Sigmoid colon (tissue), 7 donors: Measurements from ENCODE around the gene C1orf174. TPM values are rescaled to one million over a fixed set of nuclear protein-coding genes. Genes with fewer than 3 reads are reported as not detected.

ENCODE experiments used
- DNase-seq: peaks from one replicate; pipeline ENCODE4 v3.0.0-alpha.2; 2019
- H3K27ac ChIP-seq, 4 donors: fragments of 200-600 bp; sonication (generic); one replicate each; pipeline ENCODE4 v1.5.1; 2016 to 2019; ENCODE audit warnings: mild to moderate bottlenecking in 1 of 4
- H3K27me3 ChIP-seq, 3 donors: fragments of 200-600 bp; sonication (generic); one replicate each; pipeline ENCODE4 v1.5.1; 2019; ENCODE audit warnings: mild to moderate bottlenecking in 1 of 3
- H3K36me3 ChIP-seq, 4 donors: fragments of 200-600 bp; sonication (generic); one replicate each; pipeline ENCODE4 v1.5.1; 2016 to 2019
- H3K4me1 ChIP-seq, 4 donors: fragments of 200-600 bp; sonication (generic); one replicate each; pipeline ENCODE4 v1.5.1; 2017 to 2019
- H3K4me3 ChIP-seq, 4 donors: fragments of 200-600 bp; sonication (generic); one replicate each; pipeline ENCODE4 v1.5.1; 2017 to 2019; ENCODE audit warnings: mild to moderate bottlenecking in 2 of 4, moderate library complexity in 1 of 4
- H3K9me3 ChIP-seq, 4 donors: fragments of 200-600 bp in 3 of 4; sonication (generic) in 3 of 4; one replicate each; pipeline versions ENCODE4 v1.5.1 to v1.6.1; 2013 to 2019
- EP300 ChIP-seq, 4 donors: sonication (generic); formaldehyde crosslinking; IDR thresholded peaks; one replicate each; pipeline ENCODE4 v1.6.1; 2017; ENCODE audit warnings: antibody characterized with exemption in 4 of 4
- POLR2A ChIP-seq, 2 donors: fragments of 450-650 bp; IDR thresholded peaks; one replicate each; pipeline ENCODE4 v1.6.1; 2016; ENCODE audit warnings: antibody characterized with exemption in 2 of 2, mild to moderate bottlenecking in 2 of 2, moderate library complexity in 2 of 2
- POLR2AphosphoS5 ChIP-seq, 4 donors: sonication (generic); formaldehyde crosslinking; IDR thresholded peaks; one replicate each; pipeline ENCODE4 v1.6.1; 2017; ENCODE audit warnings: antibody characterized with exemption in 4 of 4
- WGBS, 2 donors: extraction: QIAGEN DNeasy Blood & Tissue Kit; methylation state at CpG; one replicate each; pipeline ENCODE4 v1.1.7; 2013; 5-methylcytosine and 5-hydroxymethylcytosine counted together
- intact Hi-C: fragments of 100-400 bp; cut with DNase I; formaldehyde crosslinking; loops from one replicate; pipeline ENCODE4 v1.15.1; 2023
- polyA plus RNA-seq, 3 donors: library from polyadenylated mRNA; stranded (reverse); fragments of 200-250 nt; gene quantifications; one replicate each; pipeline ENCODE4 v1.2.3, GENCODE V29; 2013
- total RNA-seq, 4 donors: library from RNA; depleted of rRNA; stranded (reverse); fragments of >200 nt; gene quantifications; one replicate each; pipeline ENCODE4 v1.1.0, GENCODE V29; 2016
- TF ChIP-seq, protein P1 (sequence below), 4 experiments: fragments of 450-650 bp in 3 of 4; fragments of 200-600 bp in 1 of 4; IDR thresholded peaks; one replicate each; pipeline ENCODE4 v1.5.1; 2016 to 2019; ENCODE audit warnings: antibody characterized with exemption in 4 of 4, mild to moderate bottlenecking in 3 of 4, moderate library complexity in 2 of 4
- donor health status: healthy with polysubstance abuse.
- donor health status: Bipolar disorder and iron deficiency.
- donor health status: healthy.

C1orf174 gene
- total and polyA plus RNA-seq, 7 donors = 10.8 to 33.0 (median 23.4) TPM

DNA sequence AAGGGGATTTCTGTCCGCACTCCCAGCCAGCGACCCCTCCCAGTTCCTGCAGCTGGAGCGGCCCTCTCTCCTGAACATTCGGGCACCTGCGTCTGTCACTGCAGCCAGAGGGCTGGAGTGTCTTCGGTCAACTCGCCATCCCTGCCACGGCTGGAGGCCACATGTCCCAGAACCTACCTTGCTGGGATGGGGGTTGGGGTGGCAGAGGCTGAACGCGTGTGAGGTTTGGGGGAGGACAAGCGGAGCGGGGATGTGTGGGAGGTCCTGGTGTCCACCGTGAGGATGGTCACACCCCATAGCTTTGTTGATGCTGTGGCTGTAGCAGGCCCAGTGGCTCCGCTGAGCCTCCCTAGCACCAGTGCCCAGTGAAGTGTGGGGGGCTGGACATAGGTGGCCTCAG is 14.8 kb upstream of the C1orf174 start:
- peaks cover 5 to 42% (median 14%) of the 10 kb centered on the region in 3 donors for H3K27me3 ChIP-seq
- H3K27ac ChIP-seq = no peak overlapping the region
- H3K9me3 ChIP-seq = no peaks in the 10 kb centered on the region
- TF ChIP-seq, protein P1, sequence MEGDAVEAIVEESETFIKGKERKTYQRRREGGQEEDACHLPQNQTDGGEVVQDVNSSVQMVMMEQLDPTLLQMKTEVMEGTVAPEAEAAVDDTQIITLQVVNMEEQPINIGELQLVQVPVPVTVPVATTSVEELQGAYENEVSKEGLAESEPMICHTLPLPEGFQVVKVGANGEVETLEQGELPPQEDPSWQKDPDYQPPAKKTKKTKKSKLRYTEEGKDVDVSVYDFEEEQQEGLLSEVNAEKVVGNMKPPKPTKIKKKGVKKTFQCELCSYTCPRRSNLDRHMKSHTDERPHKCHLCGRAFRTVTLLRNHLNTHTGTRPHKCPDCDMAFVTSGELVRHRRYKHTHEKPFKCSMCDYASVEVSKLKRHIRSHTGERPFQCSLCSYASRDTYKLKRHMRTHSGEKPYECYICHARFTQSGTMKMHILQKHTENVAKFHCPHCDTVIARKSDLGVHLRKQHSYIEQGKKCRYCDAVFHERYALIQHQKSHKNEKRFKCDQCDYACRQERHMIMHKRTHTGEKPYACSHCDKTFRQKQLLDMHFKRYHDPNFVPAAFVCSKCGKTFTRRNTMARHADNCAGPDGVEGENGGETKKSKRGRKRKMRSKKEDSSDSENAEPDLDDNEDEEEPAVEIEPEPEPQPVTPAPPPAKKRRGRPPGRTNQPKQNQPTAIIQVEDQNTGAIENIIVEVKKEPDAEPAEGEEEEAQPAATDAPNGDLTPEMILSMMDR (IDR thresholded peaks at IDR 0.05) = no peak
- TF ChIP-seq POLR2AphosphoS5 (IDR thresholded peaks at IDR 0.05) (no peak), EP300 (IDR thresholded peaks at IDR 0.05) (no peak), POLR2A (IDR thresholded peaks at IDR 0.05) (no peak)
- H3K4me1 ChIP-seq = peaks cover 0 to 9% (median 3%) of the 10 kb centered on the region in 4 donors
- DNase-seq = no peak
- no peak overlapping the region for H3K4me3 ChIP-seq
- intact Hi-C loops = loop anchor here (5.0 kb wide), 1 partner anchor 1832 kb away; no protein-coding TSS in a partner anchor
- WGBS, 2 donors = 89 to 92% methylated on average over 14 of the region's 14 CpGs
- H3K36me3 ChIP-seq = no peaks in the 10 kb centered on the region

DNA sequence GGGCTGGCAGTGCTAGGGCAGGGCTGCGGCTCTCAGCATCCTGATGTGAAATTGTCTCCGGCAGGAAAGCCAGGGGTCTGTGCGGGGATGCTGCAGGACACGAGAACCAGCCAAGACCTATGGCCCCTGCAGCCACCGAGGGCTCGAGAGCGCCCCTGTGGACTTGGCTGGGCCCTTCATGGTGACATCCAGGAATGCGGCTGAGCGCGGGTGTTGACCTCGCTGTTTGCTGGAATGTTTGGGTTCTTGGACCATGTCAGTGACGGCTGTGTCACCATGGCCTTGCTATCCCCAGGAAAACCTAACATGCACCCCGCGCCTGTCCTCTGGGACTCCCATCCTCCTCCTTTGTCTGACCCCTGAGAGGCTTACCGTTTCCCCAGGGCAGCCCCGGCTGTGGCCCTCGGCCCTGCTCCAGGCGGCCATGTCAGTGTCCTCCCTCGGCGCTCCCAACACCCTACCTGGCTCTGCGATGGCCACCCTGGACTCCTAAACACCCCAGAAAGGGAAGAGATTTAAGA is 14.3 kb upstream of the C1orf174 start:
- TF ChIP-seq EP300 (IDR thresholded peaks at IDR 0.05) = no peak
- H3K4me3 ChIP-seq = no peak overlapping the region
- H3K27ac ChIP-seq = no peak overlapping the region
- peaks cover 0 to 9% (median 3%) of the 10 kb centered on the region in 4 donors for H3K4me1 ChIP-seq
- H3K27me3 ChIP-seq = peaks cover 5 to 38% (median 14%) of the 10 kb centered on the region in 3 donors
- WGBS, 2 donors = 93 to 95% methylated on average over 21 of the region's 21 CpGs
- intact Hi-C loops = loop anchor here (5.0 kb wide), 1 partner anchor 1833 kb away; no protein-coding TSS in a partner anchor
- no peaks in the 10 kb centered on the region for H3K36me3 ChIP-seq
- H3K9me3 ChIP-seq = no peaks in the 10 kb centered on the region
- no peak for DNase-seq

DNA sequence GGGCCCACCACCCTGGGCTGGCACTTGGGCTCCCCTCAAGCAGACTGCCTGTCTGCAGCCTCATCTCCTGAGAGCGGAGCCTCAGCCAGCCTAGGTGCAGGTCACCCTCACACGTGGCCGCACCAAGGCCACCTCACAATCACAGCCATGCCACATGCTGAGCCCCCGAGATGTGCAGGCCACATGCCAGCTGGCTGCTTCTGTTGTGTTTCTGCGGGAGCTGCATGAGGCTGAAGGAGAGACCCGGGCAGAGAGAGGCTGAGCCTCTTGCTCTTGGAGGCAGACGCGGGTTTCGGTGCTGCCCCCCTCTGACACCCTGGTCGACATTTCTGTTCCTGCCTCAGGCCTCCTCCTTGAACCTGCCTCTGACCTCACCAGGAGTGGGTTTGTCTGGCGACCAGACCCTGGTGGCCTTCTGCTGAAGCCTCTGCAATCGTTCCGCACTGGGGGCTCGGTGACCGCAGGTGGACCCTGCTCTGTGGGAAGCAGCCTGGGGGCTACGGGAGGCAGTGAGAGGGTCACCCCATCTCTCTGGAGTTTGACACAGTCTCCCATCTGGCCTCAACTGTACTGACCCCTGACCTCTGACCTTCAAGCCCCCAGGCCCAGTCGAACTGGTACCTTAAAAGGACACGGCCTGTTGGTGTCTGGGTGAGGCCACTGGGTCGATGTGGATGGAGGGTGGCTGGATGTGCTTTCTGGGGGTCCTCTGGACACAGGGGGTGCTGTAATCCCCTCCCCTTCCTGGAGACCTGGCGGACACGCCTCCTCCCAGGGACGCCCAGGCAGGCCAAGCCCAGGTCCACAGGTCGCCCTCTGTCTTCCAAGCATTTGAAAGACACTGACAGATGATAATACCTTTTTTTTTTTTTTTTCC is 13.0 kb upstream of the C1orf174 start:
- Histone ChIP-seq H3K4me3 (no peak overlapping the region), H3K27me3 (peaks cover 5 to 32% (median 14%) of the 10 kb centered on the region in 3 donors), H3K36me3 (no peaks in the 10 kb centered on the region), H3K4me1 (peaks cover 0 to 9% (median 3%) of the 10 kb centered on the region in 4 donors), H3K27ac (no peak overlapping the region), H3K9me3 (no peaks in the 10 kb centered on the region)
- no peak for DNase-seq
- no peak for TF ChIP-seq POLR2A (IDR thresholded peaks at IDR 0.05)
- TF ChIP-seq, protein P1 (IDR thresholded peaks at IDR 0.05) = no peak
- TF ChIP-seq POLR2AphosphoS5 (IDR thresholded peaks at IDR 0.05) = no peak
- no peak for TF ChIP-seq EP300 (IDR thresholded peaks at IDR 0.05)
- 86 to 94% methylated on average over 23 of the region's 23 CpGs for WGBS, 2 donors
- intact Hi-C loops = loop anchor here (5.0 kb wide), 1 partner anchor 1834 kb away; no protein-coding TSS in a partner anchor

DNA sequence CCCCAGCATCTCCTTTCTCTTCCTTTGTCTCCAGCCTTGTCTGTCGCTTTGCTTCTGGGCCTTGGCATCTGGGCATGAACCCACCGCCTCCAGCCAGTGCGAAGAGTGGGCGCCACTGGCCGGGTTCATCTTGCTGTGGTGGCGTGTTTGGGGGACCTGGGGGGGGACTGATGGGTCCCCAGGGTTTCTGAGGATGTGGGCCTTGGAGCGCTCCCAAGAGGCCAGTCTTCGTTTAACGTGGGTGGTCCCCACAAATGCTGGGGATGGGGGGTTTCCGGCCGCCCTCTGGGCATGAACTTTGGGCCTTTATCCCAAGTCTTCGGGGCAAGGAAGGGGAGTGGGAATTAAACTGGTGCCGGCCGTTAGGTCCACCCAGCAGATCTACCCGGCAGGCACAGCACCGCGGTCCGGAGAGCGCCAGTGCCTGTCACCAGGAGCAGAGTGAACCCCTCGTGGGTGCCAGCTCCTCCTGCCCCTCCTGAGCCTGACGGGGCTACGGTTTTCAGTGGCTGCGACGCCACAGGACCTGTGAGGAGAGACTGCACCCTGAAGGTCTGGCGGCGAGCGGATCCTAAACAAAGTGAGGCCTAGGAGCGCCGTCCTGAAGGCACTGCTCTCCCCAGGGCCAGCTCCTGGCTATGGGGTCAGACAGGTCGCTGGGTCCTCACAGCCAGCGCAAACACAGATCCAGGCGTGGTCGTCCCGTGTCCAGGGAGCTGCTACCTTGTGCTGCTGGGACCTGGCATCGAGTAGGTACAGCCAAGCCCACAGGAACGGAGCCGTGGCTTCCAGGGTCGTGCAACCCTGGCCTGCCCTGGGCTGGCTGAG is 12.1 kb upstream of the C1orf174 start:
- H3K4me3 ChIP-seq = no peak overlapping the region
- H3K4me1 ChIP-seq = peaks cover 0 to 9% (median 3%) of the 10 kb centered on the region in 4 donors
- H3K36me3 ChIP-seq = no peaks in the 10 kb centered on the region
- 88 to 92% methylated on average over 38 of the region's 38 CpGs for WGBS, 2 donors
- H3K27ac ChIP-seq = no peak overlapping the region
- DNase-seq = no peak
- TF ChIP-seq POLR2A (IDR thresholded peaks at IDR 0.05) (no peak), POLR2AphosphoS5 (IDR thresholded peaks at IDR 0.05) (no peak), EP300 (IDR thresholded peaks at IDR 0.05) (no peak)
- TF ChIP-seq, protein P1 (IDR thresholded peaks at IDR 0.05) = no peak
- H3K27me3 ChIP-seq = peaks cover 5 to 28% (median 14%) of the 10 kb centered on the region in 3 donors
- no peaks in the 10 kb centered on the region for H3K9me3 ChIP-seq
- intact Hi-C loops = loop anchor here (5.0 kb wide), 1 partner anchor 1835 kb away; no protein-coding TSS in a partner anchor
